ENCODE results near the gene SACS. TPM values are rescaled to one million over a fixed set of nuclear protein-coding genes. Genes with fewer than 3 reads are reported as not detected.

The SACS gene
- total RNA-seq, 2 donors from 2014 or later, result 36.8 to 47.6 TPM

- Histone ChIP-seq H3K4me3 (no peak overlapping the region), H3K36me3 (no peaks in the 10 kb centered on the region), H3K9me3 (no peaks in the 10 kb centered on the region), H3K27ac (no peak overlapping the region), H3K4me1 (ENCODE audit: control insufficient read depth in 1 of 2, low read depth in 2 of 2) (peaks cover 11 to 25% of the 10 kb centered on the region in 2 donors), H3K27me3 (replicated peaks; ENCODE audit: insufficient read depth) (no peaks in the 10 kb centered on the region)
- ATAC-seq (ENCODE audit: insufficient number of reproducible peaks, low FRiP score, low read depth) (no peak), DNase-seq (ENCODE audit: low spot score) (no peak)
- TF ChIP-seq, protein P1, sequence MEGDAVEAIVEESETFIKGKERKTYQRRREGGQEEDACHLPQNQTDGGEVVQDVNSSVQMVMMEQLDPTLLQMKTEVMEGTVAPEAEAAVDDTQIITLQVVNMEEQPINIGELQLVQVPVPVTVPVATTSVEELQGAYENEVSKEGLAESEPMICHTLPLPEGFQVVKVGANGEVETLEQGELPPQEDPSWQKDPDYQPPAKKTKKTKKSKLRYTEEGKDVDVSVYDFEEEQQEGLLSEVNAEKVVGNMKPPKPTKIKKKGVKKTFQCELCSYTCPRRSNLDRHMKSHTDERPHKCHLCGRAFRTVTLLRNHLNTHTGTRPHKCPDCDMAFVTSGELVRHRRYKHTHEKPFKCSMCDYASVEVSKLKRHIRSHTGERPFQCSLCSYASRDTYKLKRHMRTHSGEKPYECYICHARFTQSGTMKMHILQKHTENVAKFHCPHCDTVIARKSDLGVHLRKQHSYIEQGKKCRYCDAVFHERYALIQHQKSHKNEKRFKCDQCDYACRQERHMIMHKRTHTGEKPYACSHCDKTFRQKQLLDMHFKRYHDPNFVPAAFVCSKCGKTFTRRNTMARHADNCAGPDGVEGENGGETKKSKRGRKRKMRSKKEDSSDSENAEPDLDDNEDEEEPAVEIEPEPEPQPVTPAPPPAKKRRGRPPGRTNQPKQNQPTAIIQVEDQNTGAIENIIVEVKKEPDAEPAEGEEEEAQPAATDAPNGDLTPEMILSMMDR (IDR thresholded peaks at IDR 0.05), result no peak
Observed at GRCh38 chr13:23383151-23383550, 50.4 kb downstream of the SACS start.

- no peak overlapping the region for H3K27ac ChIP-seq
- H3K4me1 ChIP-seq (ENCODE audit: control insufficient read depth in 1 of 2, low read depth in 2 of 2), result peaks cover 15 to 35% of the 10 kb centered on the region in 2 donors
Observed at GRCh38 chr13:23381866-23382265, 51.6 kb downstream of the SACS start.

DNA sequence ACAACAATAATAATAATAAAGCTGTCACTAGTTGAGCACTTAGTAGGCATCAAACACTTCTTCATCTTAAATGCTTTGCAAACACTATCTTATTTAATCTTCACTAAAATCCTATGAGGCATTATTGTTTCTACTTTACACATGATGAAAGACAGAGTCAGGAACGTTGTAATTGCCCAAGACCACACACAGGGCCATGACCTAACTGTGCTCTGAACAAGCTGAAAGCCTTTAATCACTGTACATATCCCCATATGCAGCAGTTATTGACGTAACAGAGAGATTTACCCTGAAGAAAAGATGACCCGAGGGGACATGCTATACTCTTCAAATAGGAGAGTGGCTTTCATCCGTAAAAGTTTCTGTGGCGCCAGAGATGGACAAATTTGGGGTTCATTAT, 53.0 kb downstream of the SACS start:
- H3K27ac ChIP-seq, result no peak overlapping the region

More at GRCh38 chr13:23381866-23382265, 51.6 kb downstream of the SACS start:
- H3K9me3 ChIP-seq, result no peaks in the 10 kb centered on the region
- no peak for DNase-seq (ENCODE audit: low spot score)
- H3K4me3 ChIP-seq, result peak overlapping the region; percentile 30
- TF ChIP-seq, protein P1 (IDR thresholded peaks at IDR 0.05), result no peak
- H3K27me3 ChIP-seq (replicated peaks; ENCODE audit: insufficient read depth), result no peaks in the 10 kb centered on the region
- no peak for ATAC-seq (ENCODE audit: insufficient number of reproducible peaks, low FRiP score, low read depth)
- no peaks in the 10 kb centered on the region for H3K36me3 ChIP-seq

GRCh38 chr13:23377983-23378632, 55.4 kb downstream of the SACS start:
- TF ChIP-seq, protein P1 (IDR thresholded peaks at IDR 0.05), result no peak
- Histone ChIP-seq H3K27me3 (replicated peaks; ENCODE audit: insufficient read depth) (no peaks in the 10 kb centered on the region), H3K4me3 (peak overlapping the region; percentile 34), H3K4me1 (ENCODE audit: control insufficient read depth in 1 of 2, low read depth in 2 of 2) (peaks cover 17 to 59% of the 10 kb centered on the region in 2 donors), H3K27ac (peak overlapping the region; percentile 89 to 90), H3K9me3 (no peaks in the 10 kb centered on the region), H3K36me3 (no peaks in the 10 kb centered on the region)
- peak; percentile 85 for ATAC-seq (ENCODE audit: insufficient number of reproducible peaks, low FRiP score, low read depth)
- peak; percentile 66 for DNase-seq (ENCODE audit: low spot score)

More for the DNA sequence above, 53.0 kb downstream of the SACS start:
- no peaks in the 10 kb centered on the region for H3K9me3 ChIP-seq
- H3K36me3 ChIP-seq, result no peaks in the 10 kb centered on the region
- no peak overlapping the region for H3K4me3 ChIP-seq
- DNase-seq (ENCODE audit: low spot score), result no peak
- no peaks in the 10 kb centered on the region for H3K27me3 ChIP-seq (replicated peaks; ENCODE audit: insufficient read depth)
- TF ChIP-seq, protein P1 (IDR thresholded peaks at IDR 0.05), result no peak
- peaks cover 15 to 46% of the 10 kb centered on the region in 2 donors for H3K4me1 ChIP-seq (ENCODE audit: control insufficient read depth in 1 of 2, low read depth in 2 of 2)
- no peak for ATAC-seq (ENCODE audit: insufficient number of reproducible peaks, low FRiP score, low read depth)

- H3K9me3 ChIP-seq, result no peaks in the 10 kb centered on the region
- no peaks in the 10 kb centered on the region for H3K36me3 ChIP-seq
- ATAC-seq (ENCODE audit: insufficient number of reproducible peaks, low FRiP score, low read depth), result no peak
- no peak for DNase-seq (ENCODE audit: low spot score)
- H3K4me1 ChIP-seq (ENCODE audit: control insufficient read depth in 1 of 2, low read depth in 2 of 2), result peaks cover 22 to 65% of the 10 kb centered on the region in 2 donors
- TF ChIP-seq, protein P1 (IDR thresholded peaks at IDR 0.05), result no peak
- H3K4me3 ChIP-seq, result peak overlapping the region; percentile 34
- H3K27me3 ChIP-seq (replicated peaks; ENCODE audit: insufficient read depth), result no peaks in the 10 kb centered on the region
- peak overlapping the region; percentile 89 to 90 for H3K27ac ChIP-seq
Observed at GRCh38 chr13:23377579-23377978, 55.9 kb downstream of the SACS start.

Measured in thoracic aorta (tissue), 2 donors.